Muscle layer of colon (tissue), 2 donors: Measurements from ENCODE around the gene TRAPPC10.

Experiments used
- H3K27ac ChIP-seq: one replicate; pipeline ENCODE4 v1.7.0; 2013; ENCODE audit warnings: low read depth, mild to moderate bottlenecking, low read length, moderate library complexity
- H3K27me3 ChIP-seq, 2 donors: one replicate each; pipeline ENCODE4 v1.7.0; 2013; ENCODE audit warnings: low read length in 2 of 2, mild to moderate bottlenecking in 2 of 2; ENCODE audit not compliant: insufficient read depth in 2 of 2, control insufficient read depth in 1 of 2
- H3K36me3 ChIP-seq: one replicate; pipeline ENCODE4 v1.7.0; 2013; ENCODE audit warnings: mild to moderate bottlenecking, low read length; ENCODE audit not compliant: insufficient read depth
- H3K4me1 ChIP-seq: one replicate; pipeline ENCODE4 v1.7.0; 2013; ENCODE audit warnings: mild to moderate bottlenecking, low read length; ENCODE audit not compliant: insufficient read depth
- H3K4me3 ChIP-seq, 2 donors: one replicate each; pipeline ENCODE4 v1.7.0; 2013; ENCODE audit warnings: low read length in 2 of 2, low read depth in 1 of 2, mild to moderate bottlenecking in 1 of 2, moderate library complexity in 1 of 2
- H3K9ac ChIP-seq: one replicate; pipeline ENCODE4 v1.7.0; 2013; ENCODE audit warnings: low read length
- H3K9me3 ChIP-seq: one replicate; pipeline ENCODE4 v1.7.0; 2013; ENCODE audit warnings: mild to moderate bottlenecking, low read length
- donor health status: abdominal sarcoma.
- donor health status: Adenocarcinoma of cecum.

TRAPPC10 gene

DNA sequence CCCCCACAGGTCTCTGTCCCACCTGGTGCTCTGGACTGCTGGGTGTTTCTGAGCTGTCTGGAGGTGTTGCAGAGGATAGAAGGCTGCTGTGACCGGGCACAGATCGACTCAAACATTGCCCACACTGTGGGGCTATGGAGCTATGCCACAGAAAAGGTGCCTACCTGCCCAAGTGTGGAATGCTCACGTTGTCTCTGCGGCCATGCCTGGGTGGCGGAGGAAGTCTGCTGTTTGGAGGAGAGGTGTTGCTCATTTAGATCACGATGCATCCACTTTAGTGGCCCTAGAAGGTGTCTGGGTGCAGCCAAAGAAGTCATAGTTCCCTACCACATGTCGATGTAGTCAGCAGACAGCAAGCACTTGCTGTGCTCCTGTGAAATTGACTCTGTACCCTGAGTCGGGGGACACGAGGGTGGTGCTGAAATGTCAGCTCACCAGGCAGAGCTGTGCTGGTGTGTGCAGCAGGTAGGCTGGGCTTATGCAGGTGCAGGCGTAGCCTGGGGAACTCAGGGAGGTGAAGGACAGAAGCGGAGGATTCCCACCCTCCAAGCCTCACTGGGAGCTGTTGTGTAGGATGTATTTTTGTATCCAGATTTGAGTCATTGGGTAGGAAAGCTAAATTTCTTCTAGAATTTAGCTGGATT lies 62.3 kb downstream of the TRAPPC10 start:
- Histone ChIP-seq H3K27me3 (no peaks in the 10 kb centered on the region), H3K9ac (no peak overlapping the region), H3K4me1 (peaks cover 15% of the 10 kb centered on the region), H3K4me3 (no peak overlapping the region), H3K36me3 (peaks cover 25% of the 10 kb centered on the region), H3K9me3 (no peaks in the 10 kb centered on the region), H3K27ac (no peak overlapping the region)

DNA sequence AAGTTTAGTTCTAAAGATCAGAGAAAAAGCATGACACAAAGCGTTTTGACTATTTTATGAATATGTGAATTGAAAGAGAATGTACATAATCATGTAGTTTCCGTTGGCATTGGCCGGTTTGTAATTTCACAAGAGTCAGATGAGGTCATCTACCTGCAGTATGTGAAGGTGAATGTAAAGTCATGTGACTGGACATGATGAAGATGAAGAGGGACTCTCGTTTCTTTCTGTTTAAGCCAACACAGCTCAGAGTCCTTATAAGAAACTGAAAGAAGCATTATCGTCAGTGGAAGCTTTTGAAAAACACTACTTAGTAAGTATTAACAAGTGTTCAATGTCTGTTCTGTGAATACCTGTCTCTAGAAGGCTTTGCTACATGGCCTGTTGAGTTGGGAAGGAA lies 64.2 kb downstream of the TRAPPC10 start:
- Histone ChIP-seq H3K4me1 (peaks cover 5% of the 10 kb centered on the region), H3K9me3 (no peaks in the 10 kb centered on the region), H3K9ac (no peak overlapping the region), H3K4me3 (no peak overlapping the region), H3K27ac (no peak overlapping the region), H3K36me3 (peaks cover 25% of the 10 kb centered on the region), H3K27me3 (no peaks in the 10 kb centered on the region)

- no peak overlapping the region for H3K9ac ChIP-seq
- peaks cover 44% of the 10 kb centered on the region for H3K36me3 ChIP-seq
- H3K4me3 ChIP-seq: no peak overlapping the region
- H3K27me3 ChIP-seq: no peaks in the 10 kb centered on the region
- no peak overlapping the region for H3K27ac ChIP-seq
- H3K9me3 ChIP-seq: no peaks in the 10 kb centered on the region
- no peaks in the 10 kb centered on the region for H3K4me1 ChIP-seq
Measured at GRCh38 chr21:44078411-44078981, 66.4 kb downstream of the TRAPPC10 start.

- peaks cover 48% of the 10 kb centered on the region for H3K36me3 ChIP-seq
- H3K9ac ChIP-seq: no peak overlapping the region
- no peaks in the 10 kb centered on the region for H3K9me3 ChIP-seq
- no peak overlapping the region for H3K4me3 ChIP-seq
- no peaks in the 10 kb centered on the region for H3K4me1 ChIP-seq
- H3K27me3 ChIP-seq: no peaks in the 10 kb centered on the region
- no peak overlapping the region for H3K27ac ChIP-seq
Measured at GRCh38 chr21:44079446-44079845, 67.3 kb downstream of the TRAPPC10 start.

DNA sequence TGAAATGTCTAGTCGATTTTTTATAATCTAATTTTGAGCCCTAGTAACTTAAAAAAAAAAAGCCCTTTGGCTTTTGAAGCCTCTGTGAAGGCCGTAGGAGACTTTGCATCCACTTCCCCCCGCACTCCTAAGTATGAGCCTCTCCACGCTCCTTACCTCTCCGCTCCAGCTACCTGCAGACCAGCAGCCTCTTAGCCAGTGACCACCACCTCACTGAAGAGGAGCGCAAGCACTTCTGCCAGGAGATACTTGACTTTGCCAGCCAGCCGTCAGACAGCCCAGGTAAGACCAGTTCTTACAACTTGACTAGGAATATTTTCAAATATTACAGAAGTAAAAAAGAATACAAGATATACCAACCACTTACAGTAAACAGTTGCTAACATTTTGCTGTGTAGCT lies 67.7 kb downstream of the TRAPPC10 start:
- Histone ChIP-seq H3K27me3 (no peaks in the 10 kb centered on the region), H3K36me3 (peaks cover 48% of the 10 kb centered on the region), H3K9me3 (no peaks in the 10 kb centered on the region), H3K4me3 (no peak overlapping the region), H3K27ac (no peak overlapping the region), H3K4me1 (peaks cover under 1% of the 10 kb centered on the region), H3K9ac (no peak overlapping the region)

DNA sequence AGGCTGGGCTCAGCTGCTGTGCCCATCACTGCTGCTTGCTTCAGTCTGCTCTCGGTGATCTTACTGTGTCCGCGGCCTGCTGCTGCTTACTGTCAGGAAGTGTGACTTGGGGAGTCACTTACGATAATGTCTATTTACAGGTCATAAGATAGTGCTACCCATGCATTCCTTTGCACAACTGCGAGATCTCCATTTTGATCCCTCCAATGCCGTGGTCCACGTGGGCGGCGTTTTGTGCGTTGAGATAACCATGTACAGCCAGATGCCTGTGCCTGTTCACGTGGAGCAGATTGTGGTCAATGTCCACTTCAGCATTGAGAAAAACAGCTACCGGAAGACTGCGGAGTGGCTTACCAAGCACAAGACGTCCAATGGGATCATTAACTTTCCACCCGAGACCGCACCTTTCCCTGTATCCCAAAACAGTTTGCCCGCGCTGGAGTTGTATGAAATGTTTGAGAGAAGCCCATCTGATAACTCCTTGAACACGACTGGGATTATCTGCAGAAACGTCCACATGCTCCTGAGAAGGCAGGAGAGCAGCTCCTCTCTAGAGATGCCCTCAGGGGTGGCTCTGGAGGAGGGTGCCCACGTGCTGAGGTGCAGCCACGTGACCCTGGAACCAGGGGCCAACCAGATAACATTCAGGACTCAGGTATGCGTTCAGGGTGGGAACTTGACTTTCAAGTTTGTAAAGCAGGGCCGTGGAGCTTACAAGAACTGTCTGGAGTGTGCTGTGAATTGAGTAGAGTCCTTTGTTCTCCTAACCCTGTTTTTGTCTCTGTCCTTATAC lies 70.7 kb downstream of the TRAPPC10 start:
- Histone ChIP-seq H3K9ac (no peak overlapping the region), H3K4me3 (no peak overlapping the region), H3K27me3 (no peaks in the 10 kb centered on the region), H3K4me1 (peaks cover 4% of the 10 kb centered on the region), H3K36me3 (peaks cover 57% of the 10 kb centered on the region), H3K27ac (no peak overlapping the region), H3K9me3 (no peaks in the 10 kb centered on the region)

- H3K27ac ChIP-seq: no peak overlapping the region
- no peaks in the 10 kb centered on the region for H3K9me3 ChIP-seq
- no peaks in the 10 kb centered on the region for H3K27me3 ChIP-seq
- H3K36me3 ChIP-seq: peaks cover 66% of the 10 kb centered on the region
- no peak overlapping the region for H3K4me3 ChIP-seq
- no peak overlapping the region for H3K9ac ChIP-seq
- H3K4me1 ChIP-seq: peaks cover 4% of the 10 kb centered on the region
Measured at GRCh38 chr21:44083631-44084291, 71.7 kb downstream of the TRAPPC10 start.

GRCh38 chr21:44084496-44085241 lies 72.6 kb downstream of the TRAPPC10 start:
- H3K36me3 ChIP-seq: peaks cover 75% of the 10 kb centered on the region
- no peak overlapping the region for H3K9ac ChIP-seq
- H3K27ac ChIP-seq: no peak overlapping the region
- no peaks in the 10 kb centered on the region for H3K9me3 ChIP-seq
- H3K27me3 ChIP-seq: no peaks in the 10 kb centered on the region
- H3K4me1 ChIP-seq: peaks cover 4% of the 10 kb centered on the region
- no peak overlapping the region for H3K4me3 ChIP-seq

DNA sequence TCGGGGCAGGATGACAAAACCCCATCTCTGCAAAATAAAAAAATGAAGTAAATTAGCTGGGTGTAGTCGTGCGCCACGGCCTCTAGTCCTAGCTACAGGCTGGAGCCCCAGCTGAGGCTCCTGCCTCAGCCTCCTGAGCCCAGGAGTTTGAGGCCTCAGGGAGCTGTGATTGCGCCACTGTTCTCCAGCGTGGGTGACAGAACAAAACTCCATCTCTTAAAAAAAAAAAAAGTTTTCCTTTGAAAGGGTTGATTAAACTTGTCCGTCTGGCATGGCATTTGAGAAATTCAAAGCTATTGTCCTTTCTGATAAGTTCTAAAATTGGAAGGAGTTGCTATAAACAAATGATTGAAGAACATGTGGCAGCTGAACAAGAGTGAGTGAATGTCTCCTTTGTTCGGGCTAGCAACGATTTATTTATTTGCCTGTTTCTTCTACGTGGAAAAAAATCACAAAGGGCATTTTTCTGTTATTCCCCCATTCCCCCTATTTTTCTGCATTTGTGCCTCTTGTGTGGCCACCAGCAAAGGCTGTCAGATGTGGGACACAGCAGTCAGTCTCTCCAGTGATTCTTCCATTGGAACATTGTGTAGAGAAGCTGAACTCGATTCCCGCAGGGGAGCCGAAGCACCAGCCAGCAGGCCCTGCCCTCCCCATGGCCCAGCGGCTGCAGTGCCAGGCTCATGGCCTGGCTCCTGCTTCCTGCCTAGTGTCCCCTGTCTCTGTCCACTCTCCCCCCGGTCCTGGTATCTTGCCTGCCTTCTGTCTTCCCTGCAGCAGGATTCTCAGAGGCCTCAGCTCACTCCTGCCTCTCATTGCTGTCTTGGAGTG lies 73.6 kb downstream of the TRAPPC10 start:
- Histone ChIP-seq H3K4me3 (no peak overlapping the region), H3K9ac (no peak overlapping the region), H3K4me1 (peaks cover 4% of the 10 kb centered on the region), H3K9me3 (no peaks in the 10 kb centered on the region), H3K36me3 (peaks cover 84% of the 10 kb centered on the region), H3K27me3 (no peaks in the 10 kb centered on the region), H3K27ac (no peak overlapping the region)

- H3K4me1 ChIP-seq: peaks cover 4% of the 10 kb centered on the region
- H3K9me3 ChIP-seq: no peaks in the 10 kb centered on the region
- H3K4me3 ChIP-seq: no peak overlapping the region
- no peak overlapping the region for H3K9ac ChIP-seq
- peaks cover 80% of the 10 kb centered on the region for H3K36me3 ChIP-seq
- no peaks in the 10 kb centered on the region for H3K27me3 ChIP-seq
- no peak overlapping the region for H3K27ac ChIP-seq
Measured at GRCh38 chr21:44086636-44087425, 74.7 kb downstream of the TRAPPC10 start.
